ENCODE data around the gene C2CD5. TPM values are rescaled to one million over a fixed set of nuclear protein-coding genes. Genes with fewer than 3 reads are reported as not detected.

Gene C2CD5
- total RNA-seq, 1 experiment from 2014 or later = 22.9 TPM

- Histone ChIP-seq H3K27me3 (ENCODE audit: insufficient read depth, low read length) (no peaks in the 10 kb centered on the region), H3K9me3 (ENCODE audit: control insufficient read depth in 1 of 2, insufficient read depth in 1 of 2, low read depth in 1 of 2, low read length in 2 of 2) (no peaks in the 10 kb centered on the region), H3K9me2 (ENCODE audit: insufficient read depth) (no peaks in the 10 kb centered on the region), H3K27ac (ENCODE audit: low read depth, low read length) (no peak overlapping the region), H3K79me2 (ENCODE audit: insufficient read depth, low read length) (no peaks in the 10 kb centered on the region), H3K4me2 (ENCODE audit: low read length) (no peak overlapping the region), H3K36me3 (ENCODE audit: control insufficient read depth in 1 of 2, insufficient read depth in 2 of 2, low read length in 2 of 2) (no peaks in the 10 kb centered on the region), H3K4me3 (replicated peaks in 1 of 2; ENCODE audit: low read depth in 1 of 2, low read length in 2 of 2) (no peak overlapping the region), H3K9ac (ENCODE audit: low read length) (no peak overlapping the region), H2AFZ (ENCODE audit: low read depth, low read length, poor library complexity, severe bottlenecking) (no peak overlapping the region), H3K4me1 (ENCODE audit: control insufficient read depth in 1 of 2, insufficient read depth in 2 of 2, low read length in 2 of 2) (no peaks in the 10 kb centered on the region), H4K20me1 (ENCODE audit: insufficient read depth) (no peaks in the 10 kb centered on the region)
- BruUV-seq (replicated peaks) = no TSS peak
- POLR2A ChIA-PET = no interaction called here
- no peak for TF ChIP-seq FOSL1 (IDR thresholded peaks at IDR 0.05; ENCODE audit: low read depth)
- TF ChIP-seq CTCF (IDR thresholded peaks at IDR 0.05 in 2 of 3, conservative IDR thresholded peaks at IDR 0.05 in 1 of 3; ENCODE audit: borderline replicate concordance in 1 of 3, insufficient read depth in 1 of 3, low read depth in 2 of 3, low read length in 2 of 3) = no peak
- TF ChIP-seq RAD21 (IDR thresholded peaks at IDR 0.05; ENCODE audit: low read depth) = no peak
- TF ChIP-seq SIN3A (IDR thresholded peaks at IDR 0.05; ENCODE audit: low read depth) = no peak
- TF ChIP-seq ZBTB33 (IDR thresholded peaks at IDR 0.05; ENCODE audit: extremely low read depth, insufficient replicate concordance, low read length) = no peak
- TF ChIP-seq EZH2 (IDR thresholded peaks at IDR 0.05) = no peak
- TF ChIP-seq CEBPB (IDR thresholded peaks at IDR 0.05; ENCODE audit: low read depth) = no peak
- TF ChIP-seq JUND (IDR thresholded peaks at IDR 0.05) = no peak
- no peak for TF ChIP-seq POLR2A (IDR thresholded peaks at IDR 0.05; ENCODE audit: borderline replicate concordance, extremely low read depth, insufficient read depth, insufficient read length)
- CTCF ChIA-PET = no interaction called here
- no peak for DNase-seq (ENCODE audit: low read depth, low spot score)
- no peak for ATAC-seq
- intact Hi-C loops (cut with micrococcal nuclease) = no loop called here
- RAD21 ChIA-PET (ENCODE audit: low non-redundant PET in 1 of 2, low total read pairs in 2 of 2, uncharacterized antibody in 2 of 2, unreplicated experiment in 2 of 2) = no interaction called here
These were observed 68.2 kb downstream of the C2CD5 start for GRCh38 chr12:22476133-22476532.
